NCI-H82 treated with DMSO at 0.1 percent for 48 hours (cell line): ENCODE measurements around the gene TMC6.
A peak's percentile ranks its signal among the peaks of the same experiment; 100 is the strongest.
"Not testable (repeated sequence)": the region's sequence is repeated elsewhere in the genome, so short reads cannot be mapped to it uniquely, and the experiment has no call there.

Experiments used
- DNase-seq: peaks from one replicate; lab custom pipeline; 2025; ENCODE audit not compliant: unreplicated experiment; lab: John Stamatoyannopoulos, UW

TMC6 gene

GRCh38 chr17:78128551-78129350, at the start of gene TMC6:
Gene TMC6 (minus strand): TSS chr17:78128755. CDS start chr17:78126832, 1,923 bp downstream.
- DNase-seq, result peak; percentile 25

GRCh38 chr17:78176548-78177025, 48.0 kb upstream of the TMC6 start:
- no peak for DNase-seq

- DNase-seq, result no peak
Observed at GRCh38 chr17:78175643-78175981, 47.1 kb upstream of the TMC6 start.

- DNase-seq, result no peak
Observed at GRCh38 chr17:78174870-78175642, 46.5 kb upstream of the TMC6 start.

GRCh38 chr17:78174346-78174869, 45.9 kb upstream of the TMC6 start:
- DNase-seq, result no peak

- DNase-seq, result no peak
Observed at GRCh38 chr17:78173097-78173715, 44.7 kb upstream of the TMC6 start.

- DNase-seq, result no peak
Observed at GRCh38 chr17:78172249-78173051, 43.9 kb upstream of the TMC6 start.

GRCh38 chr17:78171591-78172248, 43.2 kb upstream of the TMC6 start:
- not testable (repeated sequence) for DNase-seq

GRCh38 chr17:78170692-78171590, 42.4 kb upstream of the TMC6 start:
- DNase-seq, result no peak

- DNase-seq, result no peak
Observed at GRCh38 chr17:78168903-78169793, 40.6 kb upstream of the TMC6 start.

- peak; percentile 47 for DNase-seq
Observed at GRCh38 chr17:78168242-78168902, 39.8 kb upstream of the TMC6 start, which contains the start of gene SYNGR2. Gene SYNGR2 (plus strand): TSS chr17:78168581. CDS start chr17:78168617, 36 bp downstream.

GRCh38 chr17:78166416-78166815, 37.9 kb upstream of the TMC6 start:
- DNase-seq, result no peak

- no peak for DNase-seq
Observed at GRCh38 chr17:78164748-78165607, 36.4 kb upstream of the TMC6 start.

- DNase-seq, result no peak
Observed at GRCh38 chr17:78163881-78164747, 35.6 kb upstream of the TMC6 start.

- no peak for DNase-seq
Observed at GRCh38 chr17:78159575-78160158, 31.1 kb upstream of the TMC6 start.
